ENCODE results near the gene DTNB.
"Not testable (repeated sequence)": the region's sequence is repeated elsewhere in the genome, so short reads cannot be mapped to it uniquely, and the experiment has no call there.

The DTNB gene

GRCh38 chr2:25602333-25602723, 71.0 kb downstream of the DTNB start:
- DNase-seq (ENCODE audit: extremely low read depth, low read depth) = no peak

DNA sequence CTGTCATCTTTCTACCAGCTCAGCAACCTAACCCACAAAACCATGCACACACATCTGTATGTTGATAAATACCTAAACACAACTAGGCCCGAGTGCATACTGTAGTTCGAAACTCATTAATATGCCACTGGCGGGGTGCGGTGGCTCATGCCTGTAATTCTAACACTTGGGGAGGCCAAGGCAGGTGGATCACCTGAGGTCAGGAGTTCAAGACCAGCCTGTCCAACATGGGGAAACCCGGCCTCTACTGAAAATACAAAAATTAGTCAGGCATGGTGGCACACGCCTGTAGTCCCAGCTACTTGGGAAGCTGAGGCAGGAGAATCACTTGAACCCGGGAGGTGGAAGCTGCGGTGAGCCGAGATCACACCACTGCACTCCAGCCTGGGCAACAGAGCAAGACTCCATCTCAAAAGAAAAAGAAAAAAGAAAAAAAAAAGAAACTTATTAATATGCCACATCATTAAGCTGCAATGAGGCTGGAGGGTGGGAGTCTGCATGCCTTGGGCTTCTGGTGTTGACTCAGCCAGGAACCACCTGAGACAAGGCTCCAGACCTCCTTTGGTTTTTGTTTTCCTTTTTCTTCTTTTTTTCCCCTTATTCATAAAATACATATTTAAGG, 71.6 kb downstream of the DTNB start:
- not testable (repeated sequence) for DNase-seq (ENCODE audit: extremely low read depth, low read depth)

More at GRCh38 chr2:25602333-25602723, 71.0 kb downstream of the DTNB start:
- TF ChIP-seq, protein P1, sequence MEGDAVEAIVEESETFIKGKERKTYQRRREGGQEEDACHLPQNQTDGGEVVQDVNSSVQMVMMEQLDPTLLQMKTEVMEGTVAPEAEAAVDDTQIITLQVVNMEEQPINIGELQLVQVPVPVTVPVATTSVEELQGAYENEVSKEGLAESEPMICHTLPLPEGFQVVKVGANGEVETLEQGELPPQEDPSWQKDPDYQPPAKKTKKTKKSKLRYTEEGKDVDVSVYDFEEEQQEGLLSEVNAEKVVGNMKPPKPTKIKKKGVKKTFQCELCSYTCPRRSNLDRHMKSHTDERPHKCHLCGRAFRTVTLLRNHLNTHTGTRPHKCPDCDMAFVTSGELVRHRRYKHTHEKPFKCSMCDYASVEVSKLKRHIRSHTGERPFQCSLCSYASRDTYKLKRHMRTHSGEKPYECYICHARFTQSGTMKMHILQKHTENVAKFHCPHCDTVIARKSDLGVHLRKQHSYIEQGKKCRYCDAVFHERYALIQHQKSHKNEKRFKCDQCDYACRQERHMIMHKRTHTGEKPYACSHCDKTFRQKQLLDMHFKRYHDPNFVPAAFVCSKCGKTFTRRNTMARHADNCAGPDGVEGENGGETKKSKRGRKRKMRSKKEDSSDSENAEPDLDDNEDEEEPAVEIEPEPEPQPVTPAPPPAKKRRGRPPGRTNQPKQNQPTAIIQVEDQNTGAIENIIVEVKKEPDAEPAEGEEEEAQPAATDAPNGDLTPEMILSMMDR (IDR thresholded peaks at IDR 0.05; ENCODE audit: low read depth, low read length) = no peak

- DNase-seq (ENCODE audit: extremely low read depth, low read depth) = no peak
- TF ChIP-seq, protein P1 (IDR thresholded peaks at IDR 0.05; ENCODE audit: low read depth, low read length) = no peak
Measured at GRCh38 chr2:25598911-25599310, 74.5 kb downstream of the DTNB start.

- DNase-seq (ENCODE audit: extremely low read depth, low read depth) = no peak
- TF ChIP-seq, protein P1 (IDR thresholded peaks at IDR 0.05; ENCODE audit: low read depth, low read length) = no peak
Measured at GRCh38 chr2:25598332-25598731, 75.0 kb downstream of the DTNB start.

- DNase-seq (ENCODE audit: extremely low read depth, low read depth) = no peak
- TF ChIP-seq, protein P1 (IDR thresholded peaks at IDR 0.05; ENCODE audit: low read depth, low read length) = no peak
Measured at GRCh38 chr2:25597881-25598280, 75.5 kb downstream of the DTNB start.

GRCh38 chr2:25596516-25597244, 76.7 kb downstream of the DTNB start:
- no peak for DNase-seq (ENCODE audit: extremely low read depth, low read depth)
- TF ChIP-seq, protein P1 (IDR thresholded peaks at IDR 0.05; ENCODE audit: low read depth, low read length) = no peak

- TF ChIP-seq, protein P1 (IDR thresholded peaks at IDR 0.05; ENCODE audit: low read depth, low read length) = no peak
- DNase-seq (ENCODE audit: extremely low read depth, low read depth) = no peak
Measured at GRCh38 chr2:25595393-25595792, 78.0 kb downstream of the DTNB start.
